Rectal smooth muscle tissue (tissue), 1 donor: Measurements from ENCODE around the gene FSTL3.

Experiments
- H3K27ac ChIP-seq: one replicate; pipeline ENCODE4 v1.7.0; 2013; ENCODE audit warnings: low read depth, low read length, inconsistent platforms
- H3K27me3 ChIP-seq: one replicate; pipeline ENCODE4 v1.7.0; 2013; ENCODE audit warnings: low read length; ENCODE audit not compliant: control insufficient read depth, insufficient read depth
- H3K36me3 ChIP-seq: one replicate; pipeline ENCODE4 v1.7.0; 2013; ENCODE audit warnings: low read length; ENCODE audit not compliant: control insufficient read depth, insufficient read depth
- H3K4me1 ChIP-seq: one replicate; pipeline ENCODE4 v1.7.0; 2013; ENCODE audit warnings: low read length; ENCODE audit not compliant: control insufficient read depth, insufficient read depth
- H3K4me3 ChIP-seq: one replicate; pipeline ENCODE4 v1.7.0; 2013; ENCODE audit warnings: low read length
- H3K9ac ChIP-seq: one replicate; pipeline ENCODE4 v1.7.0; 2013; ENCODE audit warnings: low read length

Gene FSTL3

DNA sequence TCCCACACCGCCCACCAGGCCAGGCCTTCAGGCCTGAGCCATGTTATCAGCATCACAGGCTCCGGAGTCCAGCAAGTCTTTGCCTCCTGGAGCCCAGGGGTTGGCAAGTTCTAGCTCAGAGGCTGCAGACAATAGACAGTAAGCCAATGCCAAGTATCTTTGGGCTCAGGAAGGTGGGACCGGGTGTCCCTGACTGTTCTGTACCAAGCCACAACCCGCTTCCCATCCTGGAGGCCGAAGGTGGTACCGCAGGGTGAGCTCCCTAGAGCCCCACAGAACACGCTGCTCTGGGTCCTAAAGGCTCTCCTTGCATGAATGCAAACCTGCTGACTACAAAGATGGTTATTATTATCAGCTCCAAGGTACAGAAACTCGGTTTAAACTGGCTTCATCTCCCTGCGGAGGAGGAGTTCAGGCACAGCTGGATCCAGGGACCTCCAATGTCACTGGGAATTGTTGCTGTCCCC, 5.5 kb upstream of the FSTL3 start:
- Histone ChIP-seq H3K4me3 (no peak overlapping the region), H3K27me3 (no peaks in the 10 kb centered on the region), H3K27ac (no peak overlapping the region), H3K9ac (no peak overlapping the region), H3K4me1 (no peaks in the 10 kb centered on the region), H3K36me3 (no peaks in the 10 kb centered on the region)

DNA sequence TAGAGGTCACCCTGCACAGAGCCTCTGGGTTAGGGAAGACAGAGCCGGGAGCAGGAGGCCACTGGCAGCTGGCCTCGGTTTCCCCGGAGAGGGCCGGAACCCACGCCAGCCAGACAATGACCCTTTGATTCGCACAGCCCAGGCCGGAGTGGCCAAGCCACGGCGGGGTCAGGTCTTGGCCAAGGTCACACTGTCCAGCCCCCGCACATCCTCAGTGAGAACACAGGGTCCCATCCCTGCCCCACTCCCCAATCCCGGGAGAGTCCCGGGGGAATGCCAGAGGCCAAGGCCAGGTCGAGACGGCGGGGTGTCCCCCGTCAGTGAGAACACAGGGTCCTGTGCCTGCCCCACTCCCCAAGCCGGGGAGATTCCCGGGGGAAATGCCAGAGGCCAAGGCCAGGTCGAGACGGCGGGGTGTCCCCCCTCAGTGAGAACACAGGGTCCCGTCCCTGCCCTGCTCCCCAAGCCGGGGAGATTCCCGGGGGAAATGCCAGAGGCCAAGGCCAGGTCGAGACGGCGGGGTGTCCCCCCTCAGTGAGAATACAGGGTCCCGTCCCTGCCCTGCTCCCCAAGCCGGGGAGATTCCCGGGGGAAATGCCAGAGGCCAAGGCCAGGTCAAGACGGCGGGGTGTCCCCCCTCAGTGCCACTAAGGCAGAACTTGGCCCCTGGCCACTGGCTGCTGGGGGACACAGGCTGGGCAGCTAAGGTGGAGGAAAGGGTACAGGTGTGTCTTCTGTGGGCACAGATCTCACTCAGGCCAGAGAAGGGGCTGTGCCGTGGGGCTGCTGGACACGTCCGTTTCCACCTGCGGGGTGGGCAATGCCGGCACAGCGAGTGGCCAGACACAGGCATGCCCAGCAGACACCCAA, 1.7 kb upstream of the FSTL3 start:
- Histone ChIP-seq H3K4me3 (no peak overlapping the region), H3K4me1 (peaks cover 12% of the 10 kb centered on the region), H3K27me3 (peaks cover 4% of the 10 kb centered on the region), H3K36me3 (no peaks in the 10 kb centered on the region), H3K9ac (no peak overlapping the region), H3K27ac (peak overlapping the region; percentile 21)

DNA sequence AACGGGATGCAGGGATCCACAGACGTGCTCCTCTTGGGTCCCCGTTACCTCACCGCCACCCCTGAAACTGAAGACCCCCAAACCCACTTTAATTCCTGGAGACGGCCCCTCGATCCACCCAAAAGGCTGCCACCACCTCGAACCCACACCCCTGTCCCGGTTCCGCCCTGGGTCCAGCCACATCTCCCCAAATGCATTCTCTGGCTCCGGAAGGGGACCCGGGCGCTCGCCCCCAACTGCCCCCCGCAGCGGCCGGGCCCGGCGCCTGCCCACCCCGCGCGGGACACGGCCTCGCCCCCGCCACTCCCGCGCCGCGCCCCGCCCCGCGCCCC, 219 bp upstream of the FSTL3 start:
- no peaks in the 10 kb centered on the region for H3K36me3 ChIP-seq
- peaks cover 4% of the 10 kb centered on the region for H3K27me3 ChIP-seq
- H3K27ac ChIP-seq = peak overlapping the region; percentile 95
- no peak overlapping the region for H3K9ac ChIP-seq
- H3K4me3 ChIP-seq = peak overlapping the region; percentile 52
- H3K4me1 ChIP-seq = peaks cover 12% of the 10 kb centered on the region

DNA sequence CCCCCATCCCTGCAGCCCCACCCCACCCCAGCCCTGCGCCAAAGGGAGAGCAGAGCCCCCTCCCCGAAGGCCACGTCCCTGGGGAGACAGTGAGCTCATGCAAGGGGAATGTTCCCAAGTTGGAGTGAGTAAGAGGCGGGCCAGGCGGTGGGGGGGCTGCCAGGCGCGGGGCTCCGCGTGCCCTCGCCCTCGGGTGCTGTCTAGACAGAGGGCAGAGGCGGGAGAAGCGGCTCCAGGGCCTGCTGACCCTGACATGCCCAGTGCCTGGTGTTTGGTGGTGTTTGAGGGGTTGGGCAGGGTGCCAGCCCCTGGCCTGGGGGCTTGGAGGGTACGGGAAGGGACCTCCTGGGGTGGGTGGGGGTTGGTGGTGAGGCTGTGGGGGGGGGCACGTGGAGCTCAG, 1.0 kb downstream of the FSTL3 start:
- H3K27me3 ChIP-seq = peaks cover 4% of the 10 kb centered on the region
- H3K36me3 ChIP-seq = no peaks in the 10 kb centered on the region
- H3K9ac ChIP-seq = no peak overlapping the region
- peak overlapping the region; percentile 66 for H3K4me3 ChIP-seq
- H3K4me1 ChIP-seq = peaks cover 12% of the 10 kb centered on the region
- peak overlapping the region; percentile 95 for H3K27ac ChIP-seq

DNA sequence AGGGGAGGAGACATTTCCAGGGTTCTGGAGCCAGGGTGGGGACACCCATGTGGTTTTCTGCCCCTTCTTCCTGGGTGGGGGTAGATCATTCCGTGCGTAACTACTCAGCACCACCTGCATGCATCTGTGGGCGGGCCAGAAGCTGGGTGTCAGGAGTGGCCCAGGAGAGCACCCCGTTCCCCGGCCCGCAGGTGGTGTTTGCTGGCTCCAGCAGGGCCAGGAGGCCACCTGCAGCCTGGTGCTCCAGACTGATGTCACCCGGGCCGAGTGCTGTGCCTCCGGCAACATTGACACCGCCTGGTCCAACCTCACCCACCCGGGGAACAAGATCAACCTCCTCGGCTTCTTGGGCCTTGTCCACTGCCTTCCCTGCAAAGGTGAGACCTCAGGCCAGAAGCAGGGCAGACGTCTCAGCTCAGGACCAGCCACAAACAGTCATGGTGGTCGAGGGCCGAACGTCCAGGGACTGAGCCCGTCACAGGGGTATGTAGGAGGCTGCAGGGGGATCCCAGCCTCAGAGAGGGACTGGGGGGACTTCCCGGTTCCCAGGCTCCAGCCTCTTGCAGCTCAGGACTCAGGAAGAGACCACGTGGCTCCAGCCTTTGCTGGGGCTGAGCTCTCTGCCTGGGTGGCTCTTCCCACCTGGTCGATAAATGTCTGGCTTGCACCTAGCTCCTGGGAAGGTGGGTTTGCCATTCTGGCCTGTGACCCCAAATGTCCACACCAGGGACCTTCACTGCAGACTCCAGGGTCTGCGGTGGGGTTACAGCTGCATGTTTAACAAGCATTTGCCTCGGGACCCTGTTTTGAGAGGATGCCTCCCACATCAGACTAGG, 1.6 kb downstream of the FSTL3 start:
- H3K27ac ChIP-seq = peak overlapping the region; percentile 95
- H3K27me3 ChIP-seq = peaks cover 4% of the 10 kb centered on the region
- peak overlapping the region; percentile 14 for H3K4me3 ChIP-seq
- no peaks in the 10 kb centered on the region for H3K36me3 ChIP-seq
- H3K9ac ChIP-seq = no peak overlapping the region
- H3K4me1 ChIP-seq = peaks cover 12% of the 10 kb centered on the region

DNA sequence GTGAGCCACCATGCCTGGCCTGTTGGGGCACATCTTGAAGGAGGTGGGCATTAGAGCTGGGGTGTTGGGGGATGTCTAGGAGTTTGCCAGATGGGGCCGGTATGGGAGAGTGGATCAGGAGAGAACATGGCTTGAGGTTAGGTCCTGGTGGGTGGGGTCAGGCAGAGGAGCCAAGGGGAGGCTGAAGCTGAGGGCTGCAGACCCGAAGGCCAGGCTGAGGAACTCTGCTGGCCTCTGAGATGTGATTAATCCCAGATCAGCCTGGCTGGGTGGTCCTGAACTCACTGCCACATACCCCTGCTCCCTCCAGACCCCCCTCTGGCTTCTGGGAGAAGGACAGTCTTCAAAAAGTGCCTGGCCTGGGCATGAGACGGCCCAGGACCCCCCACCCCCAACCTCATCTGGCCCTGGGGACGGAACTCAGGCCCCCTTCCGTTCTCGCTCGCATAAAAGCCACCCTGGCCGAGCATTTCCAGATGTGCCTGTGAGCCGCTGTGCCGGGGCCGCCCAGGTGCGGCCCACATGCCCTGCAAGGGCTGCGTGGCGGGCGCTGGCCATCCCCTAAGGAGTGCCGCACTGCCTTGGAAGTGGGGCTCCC, 2.7 kb downstream of the FSTL3 start:
- Histone ChIP-seq H3K27me3 (peaks cover 4% of the 10 kb centered on the region), H3K27ac (peak overlapping the region; percentile 98), H3K36me3 (no peaks in the 10 kb centered on the region), H3K4me3 (no peak overlapping the region), H3K4me1 (peaks cover 12% of the 10 kb centered on the region), H3K9ac (no peak overlapping the region)

DNA sequence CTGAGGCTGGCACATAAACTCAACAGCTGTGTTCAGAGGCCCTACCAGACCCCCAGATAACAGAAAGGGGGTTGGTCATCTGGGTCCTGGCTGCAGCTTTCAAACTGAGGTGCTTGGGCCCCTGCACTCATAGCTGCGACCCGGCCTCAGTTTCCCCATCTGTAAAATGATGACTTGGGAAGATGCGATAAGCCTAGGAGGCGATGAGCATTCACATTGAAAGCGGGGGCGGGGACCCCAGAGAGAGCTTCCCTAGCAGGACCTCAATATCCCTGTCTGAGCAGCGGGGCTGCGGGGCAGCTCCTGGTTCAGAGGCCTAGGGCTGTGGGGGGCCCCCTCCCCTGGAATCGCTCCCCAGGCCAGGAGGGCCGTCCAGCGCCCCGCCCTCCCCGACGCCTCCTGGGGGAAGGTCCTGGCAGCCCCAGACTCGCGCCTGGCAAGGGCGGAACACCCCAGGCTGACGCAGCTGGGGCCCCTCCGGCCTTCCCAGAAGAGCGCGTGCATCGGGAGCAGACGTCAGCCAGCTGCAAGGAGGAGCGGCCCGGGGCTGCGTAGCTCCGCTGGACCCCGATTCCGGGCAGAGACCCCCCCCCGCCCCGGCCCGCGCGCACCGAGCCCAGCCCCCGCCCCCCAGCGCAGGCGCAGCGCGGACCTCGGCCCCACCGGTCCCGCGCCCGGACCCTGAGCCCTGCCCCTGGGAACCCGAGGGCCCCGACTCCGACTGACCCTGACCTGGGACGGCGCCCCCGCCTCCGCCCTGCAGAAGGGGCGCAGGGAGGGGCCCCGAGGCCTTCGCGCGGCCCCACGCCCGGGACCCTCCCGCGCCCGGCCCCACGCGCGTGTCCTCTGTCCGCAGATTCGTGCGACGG, 3.5 kb downstream of the FSTL3 start:
- H3K4me3 ChIP-seq = peak overlapping the region; percentile 70
- peak overlapping the region; percentile 98 for H3K27ac ChIP-seq
- H3K4me1 ChIP-seq = peaks cover 12% of the 10 kb centered on the region
- H3K27me3 ChIP-seq = peaks cover 4% of the 10 kb centered on the region
- no peaks in the 10 kb centered on the region for H3K36me3 ChIP-seq
- peak overlapping the region; percentile 40 for H3K9ac ChIP-seq

DNA sequence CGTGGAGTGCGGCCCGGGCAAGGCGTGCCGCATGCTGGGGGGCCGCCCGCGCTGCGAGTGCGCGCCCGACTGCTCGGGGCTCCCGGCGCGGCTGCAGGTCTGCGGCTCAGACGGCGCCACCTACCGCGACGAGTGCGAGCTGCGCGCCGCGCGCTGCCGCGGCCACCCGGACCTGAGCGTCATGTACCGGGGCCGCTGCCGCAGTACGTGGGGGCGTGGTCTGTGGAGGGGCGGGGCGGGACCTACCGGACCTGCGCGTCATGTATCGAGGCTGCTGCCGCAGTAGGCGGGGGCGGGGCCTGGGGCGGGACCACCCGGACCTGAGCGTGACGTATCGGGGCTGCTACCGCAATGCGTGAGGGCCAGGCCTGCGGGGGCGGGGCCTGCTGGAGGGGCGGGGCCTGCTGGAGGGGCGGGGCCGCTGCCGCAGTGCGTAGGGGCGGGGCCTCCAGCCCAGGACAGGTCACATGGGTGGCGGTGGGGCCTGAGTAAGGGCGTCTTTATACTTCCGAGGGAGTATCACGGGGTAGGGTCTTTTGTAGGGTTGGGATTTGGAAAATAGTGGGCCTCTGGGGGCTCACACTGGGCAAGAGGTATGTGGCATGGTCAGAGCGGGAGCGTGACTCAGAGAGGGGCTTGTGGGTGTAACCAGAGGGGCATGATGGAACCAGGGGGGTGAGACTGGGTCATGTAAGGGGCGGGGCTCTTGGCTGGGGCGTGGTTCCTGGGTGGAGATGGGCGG, 4.3 kb downstream of the FSTL3 start:
- Histone ChIP-seq H3K4me1 (peaks cover 12% of the 10 kb centered on the region), H3K27ac (peak overlapping the region; percentile 98), H3K36me3 (no peaks in the 10 kb centered on the region), H3K9ac (peak overlapping the region; percentile 40), H3K27me3 (peaks cover 4% of the 10 kb centered on the region), H3K4me3 (peak overlapping the region; percentile 70)

DNA sequence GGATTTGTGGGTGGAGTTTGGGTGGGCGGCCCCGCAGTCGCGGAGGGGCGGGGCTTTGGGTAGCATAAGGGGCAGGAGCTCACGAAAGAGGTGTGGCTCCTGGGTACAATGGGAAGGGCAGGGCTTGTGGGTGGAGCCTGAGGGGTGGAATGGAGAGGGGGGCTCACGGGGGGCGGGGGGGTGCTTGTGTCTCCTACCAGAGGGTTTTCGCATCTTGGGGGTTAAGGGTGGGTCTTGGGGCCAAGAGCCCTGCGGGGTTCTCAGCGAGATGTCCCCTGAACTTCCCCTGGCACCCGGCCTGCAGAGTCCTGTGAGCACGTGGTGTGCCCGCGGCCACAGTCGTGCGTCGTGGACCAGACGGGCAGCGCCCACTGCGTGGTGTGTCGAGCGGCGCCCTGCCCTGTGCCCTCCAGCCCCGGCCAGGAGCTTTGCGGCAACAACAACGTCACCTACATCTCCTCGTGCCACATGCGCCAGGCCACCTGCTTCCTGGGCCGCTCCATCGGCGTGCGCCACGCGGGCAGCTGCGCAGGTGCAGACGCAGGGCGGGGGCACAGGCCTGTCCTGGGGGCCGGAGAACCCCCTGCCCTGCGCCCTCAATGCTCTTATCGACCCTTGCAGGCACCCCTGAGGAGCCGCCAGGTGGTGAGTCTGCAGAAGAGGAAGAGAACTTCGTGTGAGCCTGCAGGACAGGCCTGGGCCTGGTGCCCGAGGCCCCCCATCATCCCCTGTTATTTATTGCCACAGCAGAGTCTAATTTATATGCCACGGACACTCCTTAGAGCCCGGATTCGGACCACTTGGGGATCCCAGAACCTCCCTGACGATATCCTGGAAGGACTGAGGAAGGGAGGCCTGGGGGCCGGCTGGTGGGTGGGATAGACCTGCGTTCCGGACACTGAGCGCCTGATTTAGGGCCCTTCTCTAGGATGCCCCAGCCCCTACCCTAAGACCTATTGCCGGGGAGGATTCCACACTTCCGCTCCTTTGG, 5.1 kb downstream of the FSTL3 start:
- Histone ChIP-seq H3K27me3 (peaks cover 4% of the 10 kb centered on the region), H3K4me3 (no peak overlapping the region), H3K9ac (no peak overlapping the region), H3K27ac (peak overlapping the region; percentile 46), H3K4me1 (peaks cover 12% of the 10 kb centered on the region), H3K36me3 (no peaks in the 10 kb centered on the region)

DNA sequence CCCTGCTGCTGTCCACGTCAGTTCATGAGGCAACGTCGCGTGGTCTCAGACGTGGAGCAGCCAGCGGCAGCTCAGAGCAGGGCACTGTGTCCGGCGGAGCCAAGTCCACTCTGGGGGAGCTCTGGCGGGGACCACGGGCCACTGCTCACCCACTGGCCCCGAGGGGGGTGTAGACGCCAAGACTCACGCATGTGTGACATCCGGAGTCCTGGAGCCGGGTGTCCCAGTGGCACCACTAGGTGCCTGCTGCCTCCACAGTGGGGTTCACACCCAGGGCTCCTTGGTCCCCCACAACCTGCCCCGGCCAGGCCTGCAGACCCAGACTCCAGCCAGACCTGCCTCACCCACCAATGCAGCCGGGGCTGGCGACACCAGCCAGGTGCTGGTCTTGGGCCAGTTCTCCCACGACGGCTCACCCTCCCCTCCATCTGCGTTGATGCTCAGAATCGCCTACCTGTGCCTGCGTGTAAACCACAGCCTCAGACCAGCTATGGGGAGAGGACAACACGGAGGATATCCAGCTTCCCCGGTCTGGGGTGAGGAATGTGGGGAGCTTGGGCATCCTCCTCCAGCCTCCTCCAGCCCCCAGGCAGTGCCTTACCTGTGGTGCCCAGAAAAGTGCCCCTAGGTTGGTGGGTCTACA, 6.6 kb downstream of the FSTL3 start:
- H3K36me3 ChIP-seq = no peaks in the 10 kb centered on the region
- H3K4me3 ChIP-seq = no peak overlapping the region
- no peaks in the 10 kb centered on the region for H3K27me3 ChIP-seq
- H3K4me1 ChIP-seq = peaks cover 10% of the 10 kb centered on the region
- H3K9ac ChIP-seq = no peak overlapping the region
- H3K27ac ChIP-seq = no peak overlapping the region
